Activated B cell treated with CpG ODN at 0.5 μM for 24 hours (primary cell): Measurements from ENCODE around the gene BRD2. TPM values are rescaled to one million over a fixed set of nuclear protein-coding genes. Genes with fewer than 3 reads are reported as not detected.

Experiments
- ATAC-seq: fragments of 200-7000 bp; cut with Tn5 transposase; one replicate; pipeline ENCODE4 v1.10.0; 2021; ENCODE audit warnings: low read depth, mild to moderate bottlenecking, moderate library complexity
- CTCF ChIA-PET: fragments of 350-600 bp; sonication (Branson Sonifier 250); formaldehyde crosslinking; loops from one replicate; lab custom pipeline; 2021; ENCODE audit warnings: antibody characterized with exemption; lab: Charles Lee
- POLR2A ChIA-PET: fragments of 350-600 bp; sonication (Branson Sonifier 250); formaldehyde crosslinking; loops from one replicate; lab custom pipeline; 2021; ENCODE audit warnings: antibody characterized with exemption; lab: Charles Lee
- DNase-seq: peaks from one replicate; pipeline ENCODE4 v3.0.0; 2022
- H3K27ac Mint-ChIP-seq: one replicate; pipeline ENCODE4 v1.8.0; 2020; ENCODE audit warnings: mixed read lengths
- H3K27me3 Mint-ChIP-seq: one replicate; pipeline ENCODE4 v1.8.0; 2021; ENCODE audit warnings: mixed read lengths
- H3K36me3 Mint-ChIP-seq: one replicate; pipeline ENCODE4 v1.8.0; 2021; ENCODE audit warnings: low read depth, mixed read lengths
- H3K4me1 Mint-ChIP-seq: one replicate; pipeline ENCODE4 v1.8.0; 2021; ENCODE audit warnings: mixed read lengths
- H3K4me3 Mint-ChIP-seq: one replicate; pipeline ENCODE4 v1.8.0; 2020; ENCODE audit warnings: mild to moderate bottlenecking, mixed read lengths
- H3K9me3 Mint-ChIP-seq: one replicate; pipeline ENCODE4 v1.8.0; 2020; ENCODE audit warnings: mixed read lengths
- CTCF ChIP-seq: fragments of 200-600 bp; IDR thresholded peaks from one replicate; pipeline ENCODE4 v1.8.0; 2022; ENCODE audit warnings: antibody characterized with exemption, mild to moderate bottlenecking
- intact Hi-C: fragments of 100-400 bp; cut with micrococcal nuclease; formaldehyde crosslinking; loops from one replicate; pipeline ENCODE4 v1.15.1; 2024
- total RNA-seq: library from RNA; stranded (reverse); gene quantifications from 2 replicates; pipeline ENCODE4 v1.2.3, GENCODE V29; 2022

Gene BRD2
- total RNA-seq, 1 donor from 2014 or later, result 370 TPM

GRCh38 chr6:33021917-33022316 is 53.5 kb downstream of the BRD2 start:
- no peak overlapping the region for H3K4me3 Mint-ChIP-seq
- no peak for ATAC-seq
- H3K9me3 Mint-ChIP-seq, result peaks cover 5% of the 10 kb centered on the region
- peaks cover 81% of the 10 kb centered on the region for H3K4me1 Mint-ChIP-seq
- DNase-seq, result no peak
- intact Hi-C loops, result no loop called here
- H3K27me3 Mint-ChIP-seq, result no peaks in the 10 kb centered on the region
- TF ChIP-seq CTCF, result no peak
- H3K27ac Mint-ChIP-seq, result peak overlapping the region; percentile 98
- POLR2A ChIA-PET, result interaction anchor here (0.5 to 28.8 kb wide), 3 partner anchors 7 to 178 kb away, joined by 3 to 2264 read pairs (median 334); partner anchors contain the start of genes HLA-DPA1 and HLA-DPB1
- CTCF ChIA-PET, result no interaction called here
- peaks cover 4% of the 10 kb centered on the region for H3K36me3 Mint-ChIP-seq

GRCh38 chr6:33023536-33023935 is 55.1 kb downstream of the BRD2 start:
- Mint-ChIP-seq H3K27me3 (no peaks in the 10 kb centered on the region), H3K9me3 (peaks cover 5% of the 10 kb centered on the region), H3K27ac (peak overlapping the region; percentile 68), H3K36me3 (peaks cover 4% of the 10 kb centered on the region), H3K4me3 (no peak overlapping the region), H3K4me1 (peaks cover 78% of the 10 kb centered on the region)
- intact Hi-C loops, result no loop called here
- CTCF ChIA-PET, result no interaction called here
- DNase-seq (no peak), ATAC-seq (no peak)
- TF ChIP-seq CTCF, result no peak
- POLR2A ChIA-PET, result interaction anchor here (0.6 to 28.8 kb wide), 3 partner anchors 34 to 209 kb away, joined by 3 to 2264 read pairs (median 5); partner anchors contain the start of genes HLA-DPA1 and HLA-DPB1

- Mint-ChIP-seq H3K27ac (no peak overlapping the region), H3K36me3 (peaks cover 4% of the 10 kb centered on the region), H3K4me3 (no peak overlapping the region), H3K27me3 (no peaks in the 10 kb centered on the region), H3K4me1 (peaks cover 78% of the 10 kb centered on the region), H3K9me3 (peaks cover 5% of the 10 kb centered on the region)
- intact Hi-C loops, result no loop called here
- no peak for TF ChIP-seq CTCF
- CTCF ChIA-PET, result no interaction called here
- POLR2A ChIA-PET, result interaction anchor here (0.9 to 28.8 kb wide), 4 partner anchors 10 to 53 kb away, joined by 3 to 2264 read pairs (median 6); partner anchors contain the start of genes HLA-DPA1 and HLA-DPB1
- ATAC-seq (no peak), DNase-seq (no peak)
These were observed 56.1 kb downstream of the BRD2 start for GRCh38 chr6:33024521-33024920.

- no peak for DNase-seq
These were observed 59.9 kb downstream of the BRD2 start for GRCh38 chr6:33028220-33028849.

More at GRCh38 chr6:33028220-33028849, 59.9 kb downstream of the BRD2 start:
- intact Hi-C loops, result loop anchor here (1.0 to 2.0 kb wide), 4 partner anchors 14 to 87 kb away; partner anchors contain the start of genes HLA-DMB and HLA-DPB1
- Mint-ChIP-seq H3K27me3 (no peaks in the 10 kb centered on the region), H3K9me3 (peaks cover 5% of the 10 kb centered on the region), H3K4me1 (peaks cover 84% of the 10 kb centered on the region), H3K27ac (peak overlapping the region; percentile 100), H3K36me3 (peaks cover 6% of the 10 kb centered on the region), H3K4me3 (peak overlapping the region; percentile 84)
- no peak for TF ChIP-seq CTCF
- no peak for ATAC-seq
- CTCF ChIA-PET, result interaction anchor here (1.0 to 3.3 kb wide), 6 partner anchors 9 to 47 kb away, joined by 3 to 19 read pairs (median 4); partner anchors contain the start of genes HLA-DPA1 and HLA-DPB1
- POLR2A ChIA-PET, result interaction anchor here (0.6 to 28.8 kb wide), 23 partner anchors 9 to 555 kb away, joined by 3 to 2264 read pairs (median 5); partner anchors contain the start of genes HLA-DMA, HLA-DMB, HLA-DOA and HLA-DPA1
